Esophagus squamous epithelium (tissue), 5 donors: ENCODE data around the gene MAP3K20. TPM values are rescaled to one million over a fixed set of nuclear protein-coding genes. Genes with fewer than 3 reads are reported as not detected.
A peak's percentile ranks its signal among the peaks of the same experiment; 100 is the strongest.
"Not testable (repeated sequence)": the region's sequence is repeated elsewhere in the genome, so short reads cannot be mapped to it uniquely, and the experiment has no call there.

Source experiments
- DNase-seq: peaks from one replicate; lab custom pipeline; 2025; lab: John Stamatoyannopoulos, UW
- H3K27ac ChIP-seq, 4 donors: fragments of 200-600 bp; sonication (generic); one replicate each; pipeline ENCODE4 v1.5.1; 2016 to 2019; ENCODE audit warnings: mild to moderate bottlenecking in 1 of 4
- H3K27me3 ChIP-seq, 4 donors: fragments of 200-600 bp; sonication (generic); 1 replicate in 3 of 4; 2 replicates in 1 of 4; pipeline versions ENCODE4 v1.5.1 to v1.6.0; 2017 to 2021; ENCODE audit warnings: antibody characterized with exemption in 1 of 4
- H3K36me3 ChIP-seq, 3 donors: fragments of 200-600 bp; sonication (generic); one replicate each; pipeline ENCODE4 v1.5.1; 2016 to 2019
- H3K4me1 ChIP-seq, 3 donors: fragments of 200-600 bp; sonication (generic); one replicate each; pipeline ENCODE4 v1.5.1; 2017 to 2019
- H3K4me3 ChIP-seq, 4 donors: fragments of 200-600 bp; sonication (generic); 1 replicate in 3 of 4; 2 replicates in 1 of 4; pipeline ENCODE4 v1.5.1; 2016 to 2019; ENCODE audit warnings: mild to moderate bottlenecking in 2 of 4, moderate library complexity in 1 of 4
- H3K9me3 ChIP-seq, 3 donors: fragments of 200-600 bp; sonication (generic); one replicate each; pipeline ENCODE4 v1.5.1; 2016 to 2019
- CTCF ChIP-seq, 6 experiments: fragments of 450-650 bp in 4 of 6; fragments of 200-600 bp in 2 of 6; sonication (generic) in 2 of 6; IDR thresholded peaks; one replicate each; pipeline ENCODE4 v1.5.1; 2016 to 2019; ENCODE audit warnings: antibody characterized with exemption in 6 of 6, mild to moderate bottlenecking in 4 of 6, moderate library complexity in 4 of 6
- POLR2A ChIP-seq, 4 donors: fragments of 450-650 bp; IDR thresholded peaks; one replicate each; pipeline ENCODE4 v1.6.1; 2017; ENCODE audit warnings: antibody characterized with exemption in 4 of 4, mild to moderate bottlenecking in 4 of 4, moderate library complexity in 3 of 4
- WGBS, 2 donors: methylation state at CpG; one replicate each; pipeline ENCODE4 v1.1.5; 2018; 5-methylcytosine and 5-hydroxymethylcytosine counted together
- intact Hi-C: fragments of 100-400 bp; cut with DNase I; formaldehyde crosslinking; loops from one replicate; pipeline ENCODE4 v1.15.0; 2022
- total RNA-seq, 4 donors: library from RNA; depleted of rRNA; stranded (reverse); fragments of >200 nt; gene quantifications; one replicate each; pipeline ENCODE4 v1.1.0, GENCODE V29; 2016
- donor health status: DM: yes; HTN: yes; CAD: no.

The MAP3K20 gene
- total RNA-seq, 4 donors from 2014 or later: 7.2 to 55.3 (median 26.3) TPM

- H3K27ac ChIP-seq: peak overlapping the region in 3 of 4 donors; percentile 35 to 62 (median 56)
- TF ChIP-seq CTCF (IDR thresholded peaks at IDR 0.05): no peak
- no peak for TF ChIP-seq POLR2A (IDR thresholded peaks at IDR 0.05)
- intact Hi-C loops: no loop called here
- no peak overlapping the region for H3K4me3 ChIP-seq
- no peak for DNase-seq
- peaks cover 0 to 7% (median 0%) of the 10 kb centered on the region in 3 donors for H3K36me3 ChIP-seq
- H3K9me3 ChIP-seq: no peaks in the 10 kb centered on the region
- H3K4me1 ChIP-seq: peaks cover 4 to 63% (median 16%) of the 10 kb centered on the region in 3 donors
- H3K27me3 ChIP-seq: no peaks in the 10 kb centered on the region
- WGBS, 2 donors: 91 to 95% methylated on average over 4 of the region's 4 CpGs
Observed at GRCh38 chr2:173091910-173092309, 16.3 kb downstream of the MAP3K20 start.

- peaks cover 0 to 53% (median 16%) of the 10 kb centered on the region in 3 donors for H3K4me1 ChIP-seq
- H3K9me3 ChIP-seq: no peaks in the 10 kb centered on the region
- WGBS, 2 donors: 58 to 78% methylated on average over 3 of the region's 3 CpGs
- no peaks in the 10 kb centered on the region for H3K27me3 ChIP-seq
- no peak for DNase-seq
- no peak overlapping the region for H3K4me3 ChIP-seq
- intact Hi-C loops: no loop called here
- TF ChIP-seq POLR2A (IDR thresholded peaks at IDR 0.05) (no peak), CTCF (IDR thresholded peaks at IDR 0.05) (no peak)
- peaks cover 0 to 14% (median 0%) of the 10 kb centered on the region in 3 donors for H3K36me3 ChIP-seq
- peak overlapping the region in 2 of 4 donors; percentile 1 to 56 for H3K27ac ChIP-seq
Observed at GRCh38 chr2:173092844-173093402, 17.3 kb downstream of the MAP3K20 start.

GRCh38 chr2:173093617-173094016 is 18.0 kb downstream of the MAP3K20 start:
- H3K36me3 ChIP-seq: peaks cover 0 to 14% (median 0%) of the 10 kb centered on the region in 3 donors
- H3K27me3 ChIP-seq, DNase-seq, H3K27ac ChIP-seq, intact Hi-C loops, H3K4me3 ChIP-seq, H3K9me3 ChIP-seq: not testable (repeated sequence)
- WGBS, 2 donors: 83 to 86% methylated on average over 2 of the region's 2 CpGs
- H3K4me1 ChIP-seq: peaks cover 0 to 46% (median 16%) of the 10 kb centered on the region in 3 donors

GRCh38 chr2:173094731-173095130 is 19.1 kb downstream of the MAP3K20 start:
- no peak overlapping the region for H3K27ac ChIP-seq
- DNase-seq: no peak
- H3K36me3 ChIP-seq: peaks cover 0 to 14% (median 0%) of the 10 kb centered on the region in 3 donors
- H3K27me3 ChIP-seq: no peaks in the 10 kb centered on the region
- no peak overlapping the region for H3K4me3 ChIP-seq
- WGBS, 2 donors: 63 to 79% methylated on average over 1 of the region's 1 CpG
- H3K9me3 ChIP-seq: no peaks in the 10 kb centered on the region
- intact Hi-C loops: no loop called here
- TF ChIP-seq POLR2A (IDR thresholded peaks at IDR 0.05): no peak
- no peak for TF ChIP-seq CTCF (IDR thresholded peaks at IDR 0.05)
- peaks cover 0 to 35% (median 16%) of the 10 kb centered on the region in 3 donors for H3K4me1 ChIP-seq

GRCh38 chr2:173095356-173095755 is 19.7 kb downstream of the MAP3K20 start:
- no peak overlapping the region for H3K4me3 ChIP-seq
- TF ChIP-seq POLR2A (IDR thresholded peaks at IDR 0.05): no peak
- no peak for TF ChIP-seq CTCF (IDR thresholded peaks at IDR 0.05)
- intact Hi-C loops: no loop called here
- H3K4me1 ChIP-seq: peaks cover 0 to 29% (median 12%) of the 10 kb centered on the region in 3 donors
- no peak for DNase-seq
- WGBS, 2 donors: 82 to 83% methylated on average over 1 of the region's 1 CpG
- H3K27ac ChIP-seq: no peak overlapping the region
- H3K36me3 ChIP-seq: peaks cover 0 to 14% (median 0%) of the 10 kb centered on the region in 3 donors
- H3K27me3 ChIP-seq: no peaks in the 10 kb centered on the region
- no peaks in the 10 kb centered on the region for H3K9me3 ChIP-seq
